HG03469 (cell line): ENCODE results near the gene ALCAM.

Experiments
- ATAC-seq: cut with Tn5 transposase; IDR thresholded peaks from one replicate; pipeline ENCODE4 v1.9.1; 2021; ENCODE audit warnings: mild to moderate bottlenecking, moderate library complexity, moderate number of reproducible peaks; ENCODE audit not compliant: unreplicated experiment

Gene ALCAM

DNA sequence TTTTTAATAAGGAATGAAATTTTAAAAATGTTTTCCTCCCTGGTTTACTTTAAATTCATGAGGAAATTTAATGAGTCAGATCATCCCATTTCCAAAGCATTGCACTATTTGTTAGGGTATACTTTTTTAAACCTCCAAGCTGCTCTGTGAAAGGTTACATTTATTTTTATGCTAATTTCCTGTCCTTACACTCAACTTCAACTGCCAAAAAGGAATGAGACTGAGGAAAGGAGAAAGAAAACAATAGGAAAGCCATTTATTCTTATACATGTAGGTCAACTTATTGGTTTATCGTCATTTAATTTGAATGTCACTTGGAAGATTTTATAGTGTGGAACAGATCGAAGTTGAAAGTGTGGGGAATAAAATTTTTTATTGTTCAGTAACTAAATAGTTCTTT is 104.1 kb downstream of the ALCAM start:
- ATAC-seq, result no peak

DNA sequence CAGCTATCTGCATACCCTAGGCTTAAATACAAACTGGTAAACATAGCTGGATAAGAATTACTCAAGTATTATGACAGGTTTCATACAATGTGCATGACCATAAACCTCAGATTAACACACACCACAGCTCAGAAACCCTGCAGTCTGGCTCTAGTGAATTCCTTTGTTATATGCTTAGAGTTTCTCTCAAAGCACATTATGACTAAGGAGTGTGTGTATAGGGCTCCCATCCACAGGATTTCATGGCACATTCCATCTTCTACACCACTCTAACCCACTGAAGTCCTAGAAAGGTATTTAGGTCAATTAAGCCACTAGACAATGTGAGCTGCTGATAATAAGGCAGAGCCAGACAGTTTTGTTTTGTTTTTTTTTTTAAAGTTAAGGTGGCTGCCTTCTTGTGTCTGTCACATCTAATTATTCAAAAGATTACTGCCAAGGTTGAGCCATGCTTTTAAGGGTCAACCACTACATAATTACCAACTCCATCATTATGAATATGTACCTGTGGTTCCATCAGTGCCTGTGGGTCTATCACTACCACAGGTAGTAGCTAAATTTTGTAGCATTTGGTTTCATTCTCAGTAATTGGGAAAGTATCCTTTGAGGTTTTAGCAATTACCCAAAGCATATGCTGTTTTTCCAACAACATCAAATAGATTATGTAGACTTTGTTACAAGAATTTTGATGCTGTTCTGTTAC is 107.0 kb downstream of the ALCAM start:
- ATAC-seq, result peak; percentile 82

DNA sequence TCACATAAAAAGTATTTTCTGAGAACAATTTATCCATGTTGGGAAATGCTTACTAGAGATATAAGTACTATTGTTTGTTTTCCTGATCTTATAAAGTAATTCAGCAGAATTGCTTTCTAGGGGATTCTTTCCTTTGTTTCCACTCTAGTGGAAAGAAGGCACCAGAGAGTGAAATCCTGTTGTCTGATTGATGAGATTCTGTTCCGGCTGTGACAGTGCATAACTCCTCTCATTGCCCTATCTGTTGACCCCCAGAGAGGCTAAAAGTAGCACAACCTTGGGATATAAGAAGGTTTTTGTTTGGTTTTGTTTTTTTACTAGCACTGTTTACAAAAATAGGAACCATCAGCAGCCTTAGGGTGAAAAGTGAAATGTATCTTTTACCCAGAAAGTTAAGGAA is 114.1 kb downstream of the ALCAM start:
- ATAC-seq, result no peak

DNA sequence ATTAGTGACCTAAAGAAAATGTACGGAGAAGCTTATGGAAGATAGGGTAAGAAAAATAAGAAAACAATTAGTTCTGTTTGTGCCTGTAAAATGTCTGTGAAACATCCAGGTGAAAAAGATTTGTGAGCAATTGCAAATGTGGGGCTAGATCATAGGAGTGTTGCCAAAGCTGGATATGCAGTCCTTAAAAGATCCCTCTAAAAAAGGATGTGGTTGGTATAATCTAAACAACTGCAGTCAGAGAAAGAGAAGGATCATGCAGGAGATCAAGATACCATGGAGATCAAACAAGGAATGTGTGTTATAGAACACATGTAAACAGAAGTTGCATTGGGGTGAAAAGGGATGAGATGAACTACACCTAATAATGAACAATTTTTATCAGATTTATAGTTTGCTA is 116.8 kb downstream of the ALCAM start:
- ATAC-seq, result no peak

DNA sequence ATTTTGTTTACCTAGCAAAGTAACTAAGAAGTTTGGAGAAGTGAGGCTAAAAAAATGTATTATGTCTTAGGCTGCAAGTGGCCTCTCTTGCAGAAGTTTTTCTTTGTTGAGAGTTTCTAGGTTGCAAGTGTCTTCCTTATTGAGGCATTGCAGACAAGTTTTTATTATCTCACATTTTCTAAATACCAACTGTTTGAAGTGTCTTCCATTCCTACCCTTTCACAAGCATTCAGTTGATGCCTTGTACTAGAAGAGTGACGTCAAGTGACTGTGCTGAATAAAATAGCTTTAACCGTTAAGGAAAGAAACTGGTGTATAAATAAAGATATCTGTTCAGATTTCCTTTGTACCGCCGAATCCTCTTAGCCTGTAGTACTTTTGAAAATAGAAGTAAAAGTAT is 123.3 kb downstream of the ALCAM start:
- ATAC-seq, result no peak

DNA sequence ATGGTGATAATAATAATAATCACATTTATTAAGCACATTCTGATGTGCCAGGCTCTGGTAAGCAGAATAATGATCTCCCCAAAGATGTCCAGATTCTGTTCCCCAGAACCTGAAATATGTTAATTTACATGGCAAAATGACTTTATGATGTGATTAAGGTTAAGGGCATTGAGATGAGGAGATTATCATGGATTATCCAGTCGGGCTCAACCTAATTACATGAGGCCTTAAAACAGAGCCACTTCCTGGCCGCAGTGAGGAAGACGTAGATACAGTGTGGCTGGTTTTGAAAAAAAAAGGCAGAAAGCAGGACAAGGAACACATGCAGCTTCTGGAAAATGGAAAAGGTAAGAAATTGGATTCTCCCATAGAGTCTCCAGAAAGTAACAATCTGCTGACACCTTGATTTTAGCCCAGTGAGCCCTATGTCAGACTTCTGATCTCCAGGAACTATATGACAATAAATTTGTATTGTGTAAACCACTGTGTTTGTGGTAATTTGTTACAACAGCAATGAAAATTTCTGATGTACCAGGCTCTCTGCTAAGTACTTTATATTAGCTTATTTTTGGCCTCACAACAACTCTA is 126.7 kb downstream of the ALCAM start:
- ATAC-seq, result no peak

DNA sequence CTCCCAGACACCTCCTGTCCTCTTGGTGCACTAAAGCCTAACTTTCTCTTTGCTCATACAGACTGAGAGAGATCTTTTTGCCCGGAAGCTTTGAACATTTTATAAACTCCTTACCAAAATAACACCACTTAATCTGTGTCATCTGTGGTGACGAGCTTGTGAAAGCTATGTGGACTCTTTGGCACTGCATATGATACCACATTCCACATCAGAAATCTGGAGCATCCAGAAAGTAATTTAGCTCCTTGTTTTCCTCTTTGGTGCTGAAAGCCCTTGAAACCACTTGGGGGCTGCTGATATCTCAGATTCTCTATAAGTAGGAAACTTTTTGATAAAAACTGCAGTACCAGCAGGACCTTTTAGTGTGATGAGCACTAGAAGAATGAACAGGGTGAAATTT is 128.3 kb downstream of the ALCAM start:
- ATAC-seq, result no peak

DNA sequence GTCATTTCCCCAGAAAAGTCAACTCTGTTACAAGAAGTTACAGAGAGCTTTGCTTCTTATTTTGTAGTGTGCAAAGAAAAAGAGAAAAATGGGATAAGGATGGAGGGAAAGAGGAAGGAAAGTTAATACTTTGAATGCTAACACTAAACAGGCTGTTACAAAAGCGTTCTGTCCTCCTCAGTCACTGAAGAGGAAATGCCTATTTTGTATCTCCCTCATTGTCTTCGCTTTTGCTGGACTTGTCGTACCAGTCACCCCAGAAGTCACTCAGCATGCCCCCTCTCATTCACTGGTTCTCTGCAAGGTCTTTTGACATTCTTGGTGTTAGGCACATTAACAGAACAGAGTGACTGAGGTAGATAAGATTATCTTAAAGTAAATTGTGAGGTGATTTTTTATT is 129.6 kb downstream of the ALCAM start:
- no peak for ATAC-seq

DNA sequence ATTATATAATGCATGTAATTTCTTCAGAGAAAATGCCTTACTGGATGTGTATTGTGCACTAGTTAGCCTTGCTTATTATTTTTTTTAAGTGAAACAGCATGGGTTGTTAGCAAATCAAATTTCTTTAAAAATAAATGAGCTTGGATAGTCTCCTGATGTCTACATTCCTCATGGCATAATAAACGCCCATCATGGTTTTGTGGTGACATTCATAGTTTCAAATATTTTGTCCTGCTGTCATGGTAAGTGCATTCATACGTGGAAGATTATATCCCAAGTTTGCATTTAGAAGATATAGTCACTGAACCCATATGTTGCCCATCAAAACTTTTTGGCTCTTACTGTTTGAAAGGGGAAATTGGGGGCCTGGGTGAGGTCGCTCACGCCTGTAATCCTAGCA is 130.7 kb downstream of the ALCAM start:
- no peak for ATAC-seq

DNA sequence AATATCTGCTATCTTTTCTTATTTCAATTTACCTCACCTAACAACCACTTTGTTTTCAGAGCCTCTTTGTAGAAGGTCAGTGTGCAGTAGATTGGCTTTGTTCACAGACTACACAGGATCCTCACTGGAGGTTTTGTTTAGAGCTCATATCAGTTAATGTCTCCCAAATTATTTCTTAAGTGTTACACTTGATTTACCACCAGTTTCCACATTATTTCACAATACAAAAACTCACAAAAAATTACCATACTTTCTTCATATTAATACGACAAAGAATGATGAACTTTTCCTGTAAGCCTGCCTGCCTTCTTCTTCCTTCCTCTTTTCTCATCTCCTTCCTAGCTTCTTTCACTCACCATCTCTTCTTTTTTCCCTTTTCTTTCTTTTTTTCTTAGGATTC is 133.3 kb downstream of the ALCAM start:
- ATAC-seq, result no peak

DNA sequence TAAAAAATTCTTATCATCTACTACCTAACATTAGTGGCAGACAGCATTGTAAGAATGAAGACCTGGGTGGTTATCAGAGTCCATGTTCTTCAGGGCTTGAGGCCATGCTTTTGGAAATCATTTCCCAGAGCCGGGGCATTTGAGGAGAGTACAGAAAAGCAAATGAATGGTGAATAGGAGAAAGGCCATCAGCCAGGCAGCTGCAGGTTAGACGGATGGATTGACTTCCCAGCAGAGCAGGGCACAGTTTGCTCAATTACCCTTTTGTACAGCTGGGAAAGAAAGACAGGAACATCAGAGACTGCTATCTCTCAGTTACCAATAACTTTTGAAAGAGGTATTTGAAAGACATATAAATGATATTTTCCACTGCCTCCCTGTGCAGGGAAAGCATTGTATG is 135.6 kb downstream of the ALCAM start:
- no peak for ATAC-seq

DNA sequence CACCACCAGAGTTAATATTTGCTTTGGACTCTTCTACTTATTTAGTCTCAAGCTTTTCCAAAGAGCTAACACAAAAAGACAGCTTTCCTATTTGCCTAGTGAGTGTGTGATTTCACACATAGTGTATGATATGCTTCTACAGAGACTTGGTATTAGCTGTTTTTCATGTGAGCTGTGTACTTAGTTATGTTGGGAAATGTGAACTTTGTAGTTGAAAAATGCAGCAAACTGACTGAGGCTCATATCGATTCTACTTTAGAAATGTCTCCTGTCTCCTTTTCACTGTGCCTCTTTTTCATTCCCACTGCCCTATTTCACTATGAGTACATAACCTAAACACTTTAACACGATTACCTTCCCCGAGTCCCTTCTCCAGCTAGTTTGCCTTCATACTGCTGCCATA is 136.5 kb downstream of the ALCAM start:
- ATAC-seq, result no peak

DNA sequence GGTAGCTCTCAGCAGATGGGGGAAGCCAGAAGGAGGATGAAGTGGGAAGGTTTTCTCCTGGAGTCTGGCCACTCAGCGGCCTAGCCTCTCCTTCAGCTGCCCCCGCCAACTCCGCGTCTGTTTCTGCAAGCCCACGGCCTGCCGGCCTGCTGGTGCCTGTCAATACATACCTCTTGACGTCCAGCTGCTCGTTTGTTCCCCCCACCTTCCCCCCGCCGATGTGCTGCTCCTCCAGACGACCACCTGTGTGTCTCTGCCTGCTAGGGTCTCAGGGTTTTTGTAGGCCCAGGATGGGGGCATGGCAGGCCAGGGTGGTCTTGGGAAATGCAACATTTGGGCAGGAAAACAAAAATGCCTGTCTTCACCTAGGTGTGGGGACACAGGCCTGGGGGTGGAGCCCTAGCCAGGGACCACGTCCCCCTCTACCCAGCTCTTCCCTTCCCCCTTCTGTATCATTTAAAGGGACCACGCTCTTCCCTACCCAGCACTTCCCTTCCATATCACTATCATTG is 137.8 kb downstream of the ALCAM start:
- no peak for ATAC-seq

DNA sequence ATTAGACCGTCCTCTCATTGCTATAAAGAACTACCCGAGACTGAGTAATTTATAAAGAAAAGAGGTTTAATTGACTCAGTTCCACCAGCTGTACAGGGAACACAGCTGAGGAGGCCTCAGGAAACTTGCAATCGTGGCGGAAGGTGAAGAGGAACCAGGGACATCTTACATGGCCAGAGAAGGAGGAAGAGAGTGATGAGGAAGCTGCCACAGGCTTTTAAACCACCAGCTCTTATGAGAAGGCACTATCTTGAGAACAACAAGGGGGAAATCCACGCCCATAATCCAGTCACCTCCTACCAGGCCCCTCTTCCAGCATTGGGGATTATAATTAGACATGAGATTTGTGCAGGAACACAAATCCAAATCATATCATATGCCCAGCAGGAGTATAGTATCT is 138.5 kb downstream of the ALCAM start:
- ATAC-seq, result no peak

DNA sequence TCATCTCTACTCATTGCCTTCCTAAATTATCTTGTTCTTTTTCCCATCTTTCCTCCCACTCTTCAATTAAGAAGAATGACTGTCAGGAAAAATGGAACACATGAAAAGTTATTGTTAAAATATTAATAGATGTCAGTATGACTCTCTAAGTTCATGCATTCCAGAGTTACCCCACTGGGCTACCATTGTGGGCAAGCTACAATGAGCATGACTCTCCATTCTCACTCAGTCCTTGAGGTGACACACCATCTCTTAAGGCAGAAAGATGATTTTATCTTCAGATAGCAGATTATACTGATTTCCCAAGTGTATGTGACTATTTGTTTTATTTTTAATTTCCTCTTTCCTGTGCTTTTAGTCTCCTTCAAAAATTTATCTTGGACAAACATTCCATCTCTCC is 144.3 kb downstream of the ALCAM start:
- no peak for ATAC-seq

DNA sequence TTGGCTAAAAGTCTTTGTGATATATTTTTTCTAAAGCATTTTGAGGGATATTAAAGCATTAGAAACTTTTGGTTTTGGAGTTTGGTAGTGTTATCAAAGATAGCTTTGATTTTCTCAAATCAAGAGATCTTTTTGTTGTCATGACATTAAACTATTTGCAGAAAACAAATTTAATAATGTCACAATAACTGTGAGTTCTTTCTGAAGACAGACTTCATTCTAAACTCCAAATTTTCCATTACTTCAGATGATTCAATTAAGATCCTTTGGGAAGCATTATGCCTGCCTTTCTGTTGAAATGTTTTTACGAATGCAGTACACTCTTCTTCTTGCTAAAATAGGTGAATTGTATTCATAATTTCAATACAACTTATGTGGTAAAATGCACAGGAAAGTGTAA is 145.4 kb downstream of the ALCAM start:
- no peak for ATAC-seq

DNA sequence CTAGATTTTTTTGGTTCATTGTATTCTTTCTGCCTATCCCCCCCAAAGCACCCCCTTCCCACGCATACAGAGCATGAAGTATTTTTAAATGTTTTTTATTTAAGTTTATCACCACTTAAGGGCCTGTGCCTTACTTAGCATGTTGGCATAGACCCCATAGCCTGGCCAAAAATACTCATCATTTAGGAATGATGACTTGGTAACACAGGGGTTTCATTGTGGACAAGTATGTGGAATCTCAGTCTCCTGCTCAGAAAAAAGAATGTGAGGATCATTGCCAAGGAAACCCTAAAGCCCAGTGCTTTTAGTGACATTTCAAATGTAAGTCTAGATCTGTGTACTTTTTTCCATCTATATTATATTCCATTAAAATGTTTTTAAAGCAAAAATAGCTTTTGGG is 146.3 kb downstream of the ALCAM start:
- ATAC-seq, result no peak

DNA sequence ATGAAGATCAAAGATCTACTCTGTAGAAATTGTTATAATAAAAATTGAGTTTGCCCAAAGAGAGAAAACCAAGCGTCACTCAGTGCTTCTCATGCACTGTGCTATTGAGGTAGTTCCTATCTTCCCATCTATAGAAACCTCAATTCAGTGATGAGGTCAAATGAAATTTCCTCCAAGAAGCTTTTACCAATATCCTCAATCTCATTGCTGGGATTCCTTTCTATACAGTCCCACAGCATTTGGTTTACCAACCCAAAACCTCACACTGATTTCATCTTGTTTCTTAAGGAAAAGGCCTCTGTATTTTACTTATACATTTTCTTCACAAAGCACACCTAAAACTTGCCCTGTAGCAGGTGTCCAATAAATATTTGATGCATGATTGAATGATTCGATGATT is 147.2 kb downstream of the ALCAM start:
- ATAC-seq, result no peak

DNA sequence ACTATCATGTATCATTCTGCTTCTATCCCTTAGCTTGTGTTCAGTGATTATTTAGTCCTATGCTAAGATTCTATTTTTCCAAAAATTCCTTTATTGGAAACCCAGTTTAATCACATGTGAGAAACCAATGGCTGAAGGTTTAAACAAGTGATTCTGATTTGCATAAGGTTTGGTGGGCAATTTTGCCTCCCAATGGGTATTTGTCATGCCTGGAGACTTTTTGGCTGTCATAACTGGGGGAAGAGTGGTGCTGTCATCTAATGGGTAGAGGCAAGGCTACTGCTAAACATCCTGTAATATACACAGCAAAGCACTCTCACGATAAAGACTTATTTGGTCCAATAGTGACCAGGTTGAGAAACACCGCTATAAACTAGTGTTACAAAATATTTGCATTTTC is 148.7 kb downstream of the ALCAM start:
- ATAC-seq, result no peak

DNA sequence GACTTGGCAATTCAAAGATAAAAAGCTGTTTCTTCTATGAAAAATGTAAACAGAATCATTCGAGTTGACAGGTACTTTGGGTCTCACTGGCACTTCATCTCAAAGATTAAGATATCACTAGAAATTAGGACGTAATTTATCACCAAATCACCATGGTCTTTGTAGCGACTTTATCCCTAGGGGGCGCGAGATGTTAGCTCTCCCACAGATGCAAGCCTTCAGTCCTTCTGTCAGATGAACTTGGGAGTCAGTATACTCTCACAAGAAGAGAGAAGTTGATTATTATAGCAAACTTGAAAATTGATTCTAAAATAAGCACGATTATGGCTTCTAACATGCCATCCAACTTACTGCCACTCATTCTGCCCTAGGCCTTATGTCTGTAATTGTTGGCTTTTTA is 150.3 kb downstream of the ALCAM start:
- no peak for ATAC-seq

DNA sequence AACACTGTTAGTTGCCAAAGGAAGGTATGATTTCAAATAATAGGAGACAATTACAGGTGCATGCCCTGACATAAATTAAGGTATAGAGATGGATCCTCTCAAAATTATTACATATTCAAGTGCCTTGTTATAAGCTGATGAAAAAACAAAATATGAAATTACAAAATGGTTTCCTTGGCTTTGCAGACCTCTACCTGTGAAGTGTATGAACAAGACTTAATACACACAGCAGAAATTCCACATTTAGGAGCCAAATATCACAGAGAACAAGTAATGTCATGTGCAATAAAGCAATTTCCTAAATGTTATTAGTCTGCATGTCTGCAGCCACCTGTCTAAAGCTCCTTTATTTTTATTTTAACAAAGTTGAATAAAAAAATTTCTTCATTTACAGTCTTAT is 151.5 kb downstream of the ALCAM start:
- no peak for ATAC-seq

DNA sequence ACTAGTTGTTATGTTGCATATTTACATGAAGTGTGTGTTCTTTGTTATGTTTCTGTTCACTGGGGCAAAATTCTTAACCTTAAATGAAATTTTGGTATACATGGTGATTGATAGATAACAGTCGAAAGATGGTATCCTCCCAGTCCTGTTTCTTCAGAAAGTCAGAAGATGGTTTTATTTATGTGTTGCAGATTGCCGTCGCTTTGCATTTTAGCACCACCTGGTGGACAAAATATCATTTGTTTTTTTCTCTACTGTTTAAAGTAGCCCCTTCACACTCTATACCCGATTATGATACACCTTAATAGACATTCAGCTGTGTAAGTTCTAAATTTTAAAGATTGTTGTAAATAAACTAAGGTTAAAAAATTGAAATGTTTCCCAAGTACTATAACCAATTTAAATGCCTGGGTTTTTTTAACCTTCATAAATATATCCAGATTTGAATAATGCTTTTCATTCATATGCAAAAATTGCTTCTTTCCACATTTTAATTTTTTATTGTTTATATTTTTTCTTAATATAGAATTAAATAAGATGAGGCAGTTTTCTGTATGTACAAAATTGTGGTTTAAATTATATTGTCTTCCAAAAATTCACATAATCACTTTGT is 152.2 kb downstream of the ALCAM start:
- peak; percentile 82 for ATAC-seq
